ENCODE data around the gene CYP24A1.

Gene CYP24A1

DNA sequence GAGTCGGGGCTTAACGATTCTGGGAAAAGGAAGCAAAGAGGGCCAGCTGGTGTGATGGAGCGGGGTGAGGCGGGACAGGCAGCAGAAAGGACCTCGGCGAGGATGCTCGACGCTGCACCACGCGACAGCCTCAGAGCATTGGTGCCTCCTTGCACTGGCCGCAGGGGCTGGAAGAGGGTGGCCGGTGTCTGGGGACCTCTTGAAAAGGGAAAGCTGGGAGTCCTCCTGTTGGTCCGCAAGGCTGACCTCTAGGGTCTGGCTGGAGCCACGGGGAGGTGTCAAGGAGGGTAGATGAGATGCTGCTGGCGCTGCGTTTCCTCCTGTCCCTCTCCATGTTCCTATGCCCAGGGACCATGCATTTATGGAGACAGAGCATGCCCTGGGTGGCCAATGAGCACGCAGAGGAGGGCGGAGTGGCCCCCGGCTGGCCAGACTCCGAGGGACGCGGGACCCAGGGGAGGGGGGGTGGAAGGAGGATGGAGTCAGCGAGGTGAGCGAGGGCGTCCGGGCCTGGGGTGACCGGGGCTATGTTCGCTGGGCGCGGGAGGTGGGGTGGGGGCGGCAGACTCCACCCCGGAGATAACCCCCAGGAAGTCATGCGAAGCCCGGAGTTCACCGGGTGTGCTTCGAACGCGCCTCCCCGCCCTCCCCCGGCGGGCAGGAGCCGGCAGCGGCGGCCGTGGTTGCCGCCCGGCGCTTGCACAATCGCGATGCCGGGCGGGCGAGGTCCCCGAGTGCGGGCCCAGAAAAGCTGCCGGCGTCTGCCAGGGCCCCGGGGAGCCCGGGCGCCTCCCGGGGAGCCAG, at the start of gene CYP24A1:
CYP24A1 (minus strand) TSS at position 334 of the 804 bp plus-strand sequence. CDS start 407 bp downstream, outside the sequence.
- intact Hi-C loops (cut with DNase I), result no loop called here
- peak in 1 of 10 donors; percentile 79 for DNase-seq

- DNase-seq, result no peak
- intact Hi-C loops (cut with DNase I), result no loop called here
These were observed 49.5 kb upstream of the CYP24A1 start for GRCh38 chr20:54223285-54223684.

DNA sequence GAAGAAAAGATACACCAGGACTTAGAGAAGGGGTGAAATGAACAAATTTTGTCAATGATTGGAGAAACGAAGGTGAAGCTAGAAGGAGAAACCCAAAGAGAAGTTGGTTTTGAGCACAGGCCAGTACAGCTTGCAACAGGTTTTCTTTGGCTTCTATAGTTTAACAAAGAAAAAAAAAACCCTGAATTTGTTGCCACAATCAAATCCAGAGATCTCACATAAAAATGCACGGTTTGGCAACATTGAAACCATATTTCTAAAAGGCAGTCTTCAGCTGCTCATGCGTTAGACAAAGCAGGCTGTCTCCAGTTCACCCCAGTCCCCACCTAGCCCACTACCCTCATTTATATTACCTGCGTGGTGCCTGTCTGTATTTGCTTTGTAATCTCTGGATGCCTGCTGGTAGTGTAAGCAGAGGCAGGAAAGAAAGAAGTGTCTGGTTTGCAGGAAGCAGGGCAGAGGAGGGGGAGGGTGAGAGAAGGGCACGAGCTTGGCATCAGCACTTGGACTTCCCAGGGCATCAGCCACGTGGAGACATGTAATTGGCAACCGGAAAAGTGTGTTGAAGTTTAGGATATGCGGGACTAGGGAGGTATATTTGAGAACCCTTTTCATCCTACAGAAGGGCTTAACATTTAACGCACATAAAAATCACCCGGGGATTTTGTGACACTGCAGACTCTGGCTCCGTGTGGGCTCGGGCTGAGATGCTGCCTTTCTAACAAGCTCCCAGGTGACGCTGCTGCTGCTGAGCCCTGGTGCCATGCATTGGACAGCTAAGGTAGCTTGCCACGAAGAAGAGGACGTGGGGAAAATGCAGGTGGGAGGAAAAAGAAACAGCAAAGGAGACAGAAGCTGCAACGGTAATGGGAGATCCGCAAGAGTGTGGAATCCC, 48.5 kb upstream of the CYP24A1 start:
- peak in 4 of 10 donors; percentile 15 to 86 (median 44) for DNase-seq
- intact Hi-C loops (cut with DNase I), result loop anchor here (2.0 kb wide), 1 partner anchor 425 kb away; no protein-coding TSS in a partner anchor

DNA sequence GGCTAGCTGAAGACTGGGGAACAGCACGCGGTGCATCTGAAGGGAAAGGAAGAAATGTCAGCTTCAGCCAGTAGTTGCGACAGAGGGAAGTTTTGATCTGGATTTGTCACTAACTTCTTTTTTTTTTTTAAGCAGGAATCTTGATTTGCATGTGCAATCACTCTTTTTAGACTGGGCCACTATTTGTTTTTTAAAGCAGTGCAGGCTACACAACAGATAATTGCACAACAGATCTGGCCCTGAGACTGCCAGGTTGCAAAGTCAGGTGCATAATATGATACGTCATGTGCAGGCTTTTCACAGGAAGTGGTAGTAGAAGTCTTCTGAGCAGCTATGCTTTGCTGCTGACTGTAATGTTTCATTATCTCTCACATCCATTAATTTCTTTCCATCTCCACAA, 47.6 kb upstream of the CYP24A1 start:
- DNase-seq, result no peak
- intact Hi-C loops (cut with DNase I), result loop anchor here (2.0 kb wide), 1 partner anchor 425 kb away; no protein-coding TSS in a partner anchor

DNA sequence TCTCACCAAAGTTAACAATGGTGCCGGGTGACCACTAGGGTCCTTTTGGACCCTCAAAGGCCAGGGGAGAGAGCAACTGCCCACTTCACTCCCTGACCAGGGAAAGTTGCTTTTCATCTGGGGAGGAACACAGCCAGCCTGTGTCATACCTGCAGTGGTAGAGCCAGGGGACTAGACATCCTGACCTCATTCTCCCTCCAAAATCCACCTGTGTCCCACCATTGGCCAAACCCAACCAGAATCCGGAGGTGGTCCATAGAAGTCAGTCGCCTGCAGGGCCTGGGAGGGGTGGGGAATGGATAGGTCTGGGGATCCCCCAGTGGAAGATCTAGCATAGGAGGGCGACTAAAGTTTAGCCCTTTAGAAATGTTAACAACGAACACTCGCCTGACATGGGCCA, 46.9 kb upstream of the CYP24A1 start:
- DNase-seq, result no peak
- intact Hi-C loops (cut with DNase I), result loop anchor here (2.0 kb wide), 1 partner anchor 426 kb away; no protein-coding TSS in a partner anchor

- no peak for DNase-seq
- intact Hi-C loops (cut with DNase I), result loop anchor here (2.0 kb wide), 1 partner anchor 427 kb away; no protein-coding TSS in a partner anchor
These were observed 46.1 kb upstream of the CYP24A1 start for GRCh38 chr20:54219751-54220426.

- intact Hi-C loops (cut with DNase I), result no loop called here
- DNase-seq, result no peak
These were observed 44.7 kb upstream of the CYP24A1 start for GRCh38 chr20:54218470-54218869.

DNA sequence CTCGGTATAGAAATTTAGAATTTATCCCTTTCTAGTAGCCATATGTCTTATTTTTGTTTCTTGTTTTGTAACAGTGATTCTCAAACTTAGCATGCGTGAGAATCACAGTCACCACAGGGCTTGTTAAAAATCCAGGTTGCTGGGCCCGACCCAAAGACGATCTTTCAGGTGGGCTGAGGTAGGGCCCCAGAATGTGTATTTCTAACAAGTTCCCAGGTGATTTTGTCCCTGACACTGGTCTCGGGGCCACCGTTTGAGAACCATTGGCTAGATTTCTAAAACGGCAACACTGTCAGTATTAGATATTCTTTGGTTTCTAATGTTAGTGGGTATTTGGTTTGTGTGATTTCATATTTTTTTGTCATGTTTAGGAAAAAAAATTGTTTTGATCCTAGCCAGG, 44.0 kb upstream of the CYP24A1 start:
- no peak for DNase-seq
- intact Hi-C loops (cut with DNase I), result no loop called here

GRCh38 chr20:54215157-54215789, 41.5 kb upstream of the CYP24A1 start:
- intact Hi-C loops (cut with DNase I), result no loop called here
- no peak for DNase-seq

GRCh38 chr20:54214566-54214965, 40.8 kb upstream of the CYP24A1 start:
- intact Hi-C loops (cut with DNase I), result no loop called here
- peak in 3 of 10 donors; percentile 13 to 77 (median 53) for DNase-seq

GRCh38 chr20:54212871-54213270, 39.1 kb upstream of the CYP24A1 start:
- DNase-seq, result no peak
- intact Hi-C loops (cut with DNase I), result no loop called here

GRCh38 chr20:54212226-54212625, 38.4 kb upstream of the CYP24A1 start:
- intact Hi-C loops (cut with DNase I), result no loop called here
- DNase-seq, result no peak

GRCh38 chr20:54209216-54209813, 35.5 kb upstream of the CYP24A1 start:
- intact Hi-C loops (cut with DNase I), result loop anchor here (10.0 kb wide), 1 partner anchor 295 kb away; no protein-coding TSS in a partner anchor

DNA sequence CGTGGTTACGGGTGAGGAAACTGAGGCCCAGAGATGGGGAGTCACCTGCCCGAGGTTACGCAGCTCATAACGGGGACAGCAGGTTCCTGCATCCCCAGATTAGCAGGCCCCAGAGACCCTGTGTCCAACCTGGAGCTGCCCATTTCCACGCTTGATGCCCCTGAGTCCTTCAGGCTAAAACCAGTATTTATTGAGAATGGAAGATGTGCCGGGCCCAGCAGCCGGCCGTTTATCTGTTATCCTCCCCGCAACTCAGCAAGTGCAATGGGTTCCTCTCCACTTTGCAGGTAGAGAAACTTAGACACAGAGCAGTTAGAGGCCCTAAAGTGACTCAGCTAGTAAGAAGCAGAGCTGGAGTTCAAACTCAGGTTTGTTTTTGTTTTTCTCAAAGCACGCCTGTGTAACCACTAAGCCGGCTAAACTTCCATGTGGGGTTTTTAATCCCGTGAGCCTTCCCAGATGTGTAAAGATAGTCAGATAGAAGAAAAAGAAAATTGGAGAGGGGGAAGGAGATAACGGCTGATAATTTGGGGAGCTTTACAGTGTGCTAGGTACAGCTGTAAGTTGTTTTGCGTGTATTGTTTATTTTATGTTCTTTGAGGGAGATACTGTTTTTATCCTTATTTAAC, 34.9 kb upstream of the CYP24A1 start:
- intact Hi-C loops (cut with DNase I), result loop anchor here (10.0 kb wide), 1 partner anchor 294 kb away; no protein-coding TSS in a partner anchor
- DNase-seq, result peak in 2 of 10 donors; percentile 27 to 29

More at GRCh38 chr20:54209216-54209813, 35.5 kb upstream of the CYP24A1 start:
- DNase-seq, result no peak

DNA sequence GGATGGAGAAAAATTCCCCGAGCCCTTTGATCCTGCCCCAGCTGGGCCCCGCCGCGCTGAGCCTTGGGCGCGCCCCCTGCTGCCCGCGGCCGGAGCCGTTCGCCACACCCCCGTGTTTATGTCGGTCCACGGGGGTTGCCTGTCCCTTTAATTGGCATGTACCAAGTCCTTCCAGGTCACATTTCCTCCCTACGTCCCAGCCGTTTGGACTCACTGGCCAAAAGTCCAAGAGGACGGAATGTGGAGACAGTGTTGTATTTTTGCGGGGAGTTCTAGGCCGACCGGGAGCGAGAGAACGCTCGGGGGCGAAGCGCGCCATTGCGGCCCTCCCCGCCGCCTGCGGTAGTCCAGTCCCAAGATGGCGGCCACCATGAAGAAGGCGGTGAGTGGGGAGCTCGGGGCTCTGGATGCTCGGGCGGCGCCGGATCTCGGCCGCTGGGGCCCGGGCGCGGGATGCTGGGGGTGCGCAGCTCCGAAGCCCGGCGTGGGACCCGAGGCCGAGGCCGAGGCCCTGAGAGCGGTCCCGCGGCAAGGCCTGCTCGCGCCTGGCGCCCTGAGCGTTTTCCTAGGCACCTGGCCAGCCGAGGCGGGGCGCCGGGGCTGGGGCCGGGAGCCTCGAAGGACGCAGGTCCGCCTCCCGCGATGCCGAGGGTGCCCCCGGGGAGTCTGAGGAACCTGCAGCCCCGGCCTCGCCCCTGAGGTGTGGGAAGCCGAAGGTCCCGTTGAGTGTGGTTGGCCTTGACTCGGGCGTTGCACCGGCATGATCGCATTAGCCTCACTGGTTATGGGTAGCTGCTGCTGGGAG, 34.2 kb upstream of the CYP24A1 start, which contains the start of gene PFDN4:
PFDN4 (plus strand) TSS at position 345 of the 805 bp plus-strand sequence; CDS start at position 359, 14 bp downstream.
- intact Hi-C loops (cut with DNase I), result loop anchor here (10.0 kb wide), 1 partner anchor 293 kb away; no protein-coding TSS in a partner anchor
- peak; percentile 64 to 97 (median 78) for DNase-seq

DNA sequence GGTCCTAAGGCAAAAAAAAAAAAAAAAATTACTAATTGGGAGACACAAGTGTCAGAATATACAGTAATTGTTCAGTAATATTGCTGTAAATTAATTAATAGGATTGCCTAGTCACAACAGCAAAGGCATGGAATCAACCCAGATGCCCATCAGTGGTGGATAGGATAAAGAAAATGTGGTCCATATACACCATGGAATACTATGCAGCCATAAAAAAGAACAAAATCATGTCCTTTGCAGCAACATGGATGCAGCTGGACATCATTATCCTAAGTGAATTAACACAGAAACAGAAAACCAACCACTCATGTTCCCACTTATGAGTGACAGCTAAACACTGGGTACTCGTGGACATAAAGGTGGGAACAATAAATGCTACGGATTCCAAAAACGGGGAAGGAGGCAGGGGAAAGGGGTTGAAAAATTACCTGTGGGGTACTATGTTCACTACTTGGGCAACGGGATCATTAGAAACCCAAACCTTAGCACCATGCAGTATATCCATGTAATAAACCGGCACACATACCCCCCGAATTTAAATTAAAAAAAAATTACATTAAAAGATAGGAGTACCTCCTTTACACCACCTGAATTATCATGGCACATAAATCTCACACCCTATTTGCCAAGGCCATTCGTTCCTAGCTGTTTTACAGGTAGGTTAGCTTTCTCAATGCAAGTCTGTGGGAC, 33.4 kb upstream of the CYP24A1 start:
- DNase-seq, result no peak
- intact Hi-C loops (cut with DNase I), result loop anchor here (10.0 kb wide), 1 partner anchor 292 kb away; no protein-coding TSS in a partner anchor

- DNase-seq, result no peak
- intact Hi-C loops (cut with DNase I), result loop anchor here (10.0 kb wide), 1 partner anchor 291 kb away; no protein-coding TSS in a partner anchor
These were observed 31.7 kb upstream of the CYP24A1 start for GRCh38 chr20:54205450-54205849.

All from posterior cingulate gyrus (tissue), 11 donors.